Activated CD8-positive, alpha-beta memory T cell treated with anti-CD3 and anti-CD28 coated beads, Interleukin-2, amount 50 U/mL, for 1 hour (primary cell): ENCODE results near the gene PTPRR.

ENCODE experiments used
- DNase-seq: peaks from one replicate; pipeline ENCODE4 v3.0.0-alpha.2; 2020; ENCODE audit errors: extremely low read depth

PTPRR gene

DNA sequence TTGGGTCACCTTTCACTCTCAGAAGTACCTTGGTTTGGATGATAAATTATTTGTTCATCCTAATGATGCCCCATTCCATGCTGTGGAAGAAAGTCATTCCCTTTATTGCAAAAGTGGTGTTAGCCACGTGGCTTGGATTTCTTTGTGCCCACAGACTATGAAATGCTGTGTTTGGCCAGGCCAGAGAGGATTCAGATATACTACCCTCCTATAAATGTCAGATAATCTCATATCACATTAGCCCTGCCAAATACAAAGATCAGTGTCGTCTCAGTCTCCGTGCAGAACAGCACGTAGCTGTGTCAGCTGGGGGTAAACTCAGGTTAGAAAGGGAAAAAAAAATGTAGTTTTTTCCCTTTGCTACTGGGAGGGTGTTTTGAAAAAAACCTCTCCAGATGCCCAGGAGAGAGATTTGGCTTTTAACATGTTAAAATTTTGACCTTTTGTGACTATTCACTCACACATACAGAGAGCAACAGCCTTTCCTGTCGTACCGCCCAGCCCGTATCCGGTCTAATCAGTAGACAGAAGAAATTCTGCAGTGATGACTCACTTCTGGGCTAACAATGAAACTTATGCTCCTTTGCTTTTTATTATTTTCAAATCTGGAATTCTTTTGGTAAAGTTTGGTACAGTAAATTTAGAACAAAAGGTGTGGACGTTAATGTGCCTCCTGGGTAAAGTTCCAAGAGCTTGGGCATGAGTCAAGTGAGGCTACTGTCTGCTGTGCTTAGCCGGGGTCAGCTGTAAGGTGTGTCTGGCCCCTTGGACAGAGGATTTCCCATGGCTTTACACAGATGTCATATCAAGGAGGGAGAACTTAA is 274.8 kb downstream of the PTPRR start:
- DNase-seq = no peak

DNA sequence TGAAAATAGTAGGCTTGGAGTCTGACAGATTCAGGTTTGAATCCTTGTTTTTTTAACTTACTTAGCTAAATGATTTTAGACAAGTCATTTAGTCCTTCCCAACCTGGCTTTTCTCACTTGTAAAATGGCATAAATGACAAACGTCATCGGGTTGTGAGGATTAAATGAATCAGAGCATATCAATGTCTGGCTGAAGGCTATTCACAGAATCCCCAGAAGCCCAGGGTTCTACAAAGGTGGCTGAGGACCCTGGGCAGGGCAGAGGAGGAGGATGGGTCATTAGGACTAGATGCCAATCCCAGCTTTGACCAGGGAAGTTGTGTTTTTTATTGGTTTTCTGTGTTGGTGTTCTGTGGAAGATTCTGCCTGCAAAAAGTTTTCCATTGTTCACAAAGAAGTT is 275.7 kb downstream of the PTPRR start:
- DNase-seq = no peak

DNA sequence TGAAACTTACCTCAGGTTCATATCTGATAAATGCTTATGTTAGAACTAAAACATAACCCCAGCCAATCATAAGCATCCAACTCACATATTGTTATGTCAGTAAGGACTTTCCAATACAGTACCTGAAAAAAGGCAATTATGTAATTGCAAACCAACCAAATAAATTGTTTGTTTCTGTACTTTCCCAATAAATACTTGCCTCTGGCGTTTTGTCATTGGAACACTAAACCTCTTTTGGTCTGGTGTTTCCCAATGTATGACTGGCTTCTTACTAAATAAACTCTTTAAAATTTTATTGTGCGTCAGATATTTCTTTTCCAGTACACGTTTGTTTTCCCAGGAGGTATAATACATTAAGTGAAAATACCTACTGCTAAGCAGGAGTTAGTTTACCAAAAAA is 276.6 kb downstream of the PTPRR start:
- no peak for DNase-seq

DNA sequence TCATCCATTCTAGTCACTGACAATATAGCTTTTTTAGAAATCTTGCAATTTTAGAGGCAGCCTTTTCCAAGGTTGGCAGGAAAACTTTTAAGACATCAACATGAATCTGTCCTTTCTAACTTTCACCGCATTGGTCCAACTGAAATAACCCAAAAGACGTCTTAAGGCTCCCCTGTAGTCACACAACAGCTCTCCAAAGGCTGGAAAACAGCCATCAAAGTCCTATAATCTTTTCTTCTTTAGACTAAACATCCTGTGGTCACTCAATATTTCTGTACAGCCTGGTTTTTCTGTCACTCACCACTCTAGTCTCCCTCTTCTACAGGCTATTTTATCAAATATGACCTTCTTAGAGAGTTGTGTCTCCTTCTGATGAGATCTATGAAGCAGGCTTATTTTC is 278.8 kb downstream of the PTPRR start:
- no peak for DNase-seq

DNA sequence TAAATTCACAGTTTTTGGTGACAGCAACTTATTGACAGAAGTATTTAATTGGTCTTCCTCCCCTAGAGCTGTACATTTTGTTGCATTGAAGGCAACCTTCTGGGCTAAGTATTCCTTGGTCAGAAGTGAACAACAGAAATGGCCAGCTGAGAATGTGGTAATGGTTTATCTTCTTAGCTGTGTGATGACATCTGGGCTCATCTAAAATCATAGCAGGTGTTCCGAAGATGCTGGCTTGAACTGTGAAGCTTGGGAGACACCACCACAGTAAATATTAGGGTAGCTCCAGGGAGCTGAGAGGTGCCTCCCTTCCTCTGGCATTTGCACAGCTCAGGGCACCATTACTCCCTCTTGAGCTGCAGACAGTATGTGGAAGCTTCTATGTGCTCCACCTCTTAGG is 279.6 kb downstream of the PTPRR start:
- DNase-seq = no peak

DNA sequence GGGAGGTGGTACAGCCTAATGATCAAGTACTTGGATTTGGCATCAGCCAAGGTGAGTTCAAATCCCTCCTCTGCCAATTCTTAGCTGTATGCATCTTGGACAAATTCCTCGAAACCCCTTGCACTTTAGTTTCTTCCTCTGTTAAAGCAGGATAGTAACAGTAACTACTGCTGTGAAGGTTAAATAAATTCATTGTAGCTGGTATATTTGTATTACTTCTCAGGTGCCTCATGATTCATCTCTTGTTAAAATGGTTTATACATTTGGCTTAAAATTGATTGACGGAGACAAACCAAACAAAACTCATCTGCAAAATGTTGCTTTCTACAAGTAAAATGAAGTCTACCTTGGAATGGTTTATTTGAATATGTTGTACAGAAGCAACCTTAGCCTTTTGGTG is 281.0 kb downstream of the PTPRR start:
- DNase-seq = no peak

DNA sequence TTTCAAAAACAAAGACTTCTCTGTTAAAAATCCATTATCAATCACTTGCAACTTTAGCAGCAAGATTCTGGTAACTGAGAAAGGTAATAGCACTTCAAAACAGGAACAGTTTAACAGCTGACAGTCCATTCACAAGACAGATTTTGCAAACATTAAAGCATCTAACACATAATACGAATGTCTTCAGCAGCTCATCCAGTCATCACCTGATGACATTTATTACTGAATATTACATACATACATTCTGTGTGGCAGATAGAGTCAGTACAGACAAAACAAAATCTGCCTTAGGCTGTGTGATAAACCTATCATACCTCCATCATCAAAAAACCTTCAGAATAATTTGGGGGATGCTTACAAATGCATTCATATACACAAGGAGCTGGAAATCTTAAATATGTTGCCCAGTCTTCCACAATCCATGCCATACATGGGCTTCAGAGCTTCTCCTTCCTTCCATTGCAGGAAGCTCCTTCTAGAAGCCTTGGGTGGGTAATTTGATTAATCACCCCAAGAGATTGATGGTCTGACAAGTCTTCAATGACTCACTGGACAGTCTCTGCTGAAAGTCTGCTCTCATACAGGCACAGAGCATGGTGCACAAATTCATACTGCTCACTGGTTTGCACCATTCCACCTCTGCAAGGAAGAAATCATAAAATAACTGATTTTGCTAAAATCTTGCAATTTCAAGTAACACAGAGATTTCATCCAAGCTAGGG is 281.7 kb downstream of the PTPRR start:
- DNase-seq = no peak

DNA sequence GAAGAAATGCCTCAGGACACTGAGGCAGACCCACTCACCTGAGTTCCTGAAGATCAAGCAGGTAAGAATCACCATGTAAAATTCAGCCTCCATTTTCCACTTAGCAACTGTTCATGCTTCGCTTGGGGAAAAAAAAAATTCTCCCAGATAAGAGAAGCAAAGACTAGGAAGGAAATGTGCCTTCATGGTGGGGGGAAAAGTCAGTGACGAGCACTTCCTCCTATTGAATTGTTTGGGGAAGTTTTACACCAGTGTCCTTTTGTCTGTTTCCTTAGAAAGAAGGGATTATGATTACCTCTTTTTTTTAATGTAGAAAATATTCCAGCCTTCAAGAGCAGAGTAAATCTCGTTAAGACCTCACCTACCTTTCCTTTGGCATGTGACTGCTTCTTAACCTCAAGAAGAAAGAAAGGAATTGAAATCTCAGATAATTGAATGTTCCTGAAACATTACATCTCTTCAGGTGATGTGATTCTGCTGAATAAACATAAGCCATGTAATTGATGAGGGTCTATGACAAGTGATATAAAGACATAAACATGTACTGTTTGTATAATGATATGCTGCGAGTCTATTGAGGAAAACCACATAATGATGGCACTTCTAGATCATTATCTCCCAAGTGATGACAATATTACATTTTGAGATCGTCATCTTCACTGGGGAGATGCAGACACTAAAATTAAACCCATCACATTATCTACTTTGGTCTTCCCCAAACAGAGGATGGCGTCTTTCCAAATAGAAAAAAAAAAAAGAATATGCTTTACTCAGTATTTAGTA is 283.0 kb downstream of the PTPRR start, which contains the start of gene PTPRB:
PTPRB (minus strand) TSS at position 127 of the 783 bp plus-strand sequence; CDS start at position 93, 34 bp downstream.
- DNase-seq = no peak

DNA sequence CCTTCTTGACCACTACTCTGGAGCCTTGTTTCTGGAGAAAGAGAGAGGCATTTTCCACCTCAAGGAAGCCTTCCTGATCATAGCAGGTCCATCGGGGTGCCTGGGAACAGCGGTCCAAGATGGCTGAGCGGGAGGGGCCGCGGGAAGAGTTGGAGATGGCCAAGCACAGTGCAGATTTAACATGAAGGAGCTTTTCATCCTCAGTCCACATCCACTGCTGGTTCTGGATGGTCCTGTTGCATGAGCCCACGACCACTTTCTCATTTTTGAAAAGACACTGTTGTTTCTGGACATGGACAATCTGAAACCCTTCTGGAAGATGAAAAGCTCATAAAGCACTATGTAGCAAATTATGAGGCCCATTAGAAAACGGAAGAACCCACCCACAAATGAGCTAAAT is 284.8 kb downstream of the PTPRR start:
- no peak for DNase-seq

DNA sequence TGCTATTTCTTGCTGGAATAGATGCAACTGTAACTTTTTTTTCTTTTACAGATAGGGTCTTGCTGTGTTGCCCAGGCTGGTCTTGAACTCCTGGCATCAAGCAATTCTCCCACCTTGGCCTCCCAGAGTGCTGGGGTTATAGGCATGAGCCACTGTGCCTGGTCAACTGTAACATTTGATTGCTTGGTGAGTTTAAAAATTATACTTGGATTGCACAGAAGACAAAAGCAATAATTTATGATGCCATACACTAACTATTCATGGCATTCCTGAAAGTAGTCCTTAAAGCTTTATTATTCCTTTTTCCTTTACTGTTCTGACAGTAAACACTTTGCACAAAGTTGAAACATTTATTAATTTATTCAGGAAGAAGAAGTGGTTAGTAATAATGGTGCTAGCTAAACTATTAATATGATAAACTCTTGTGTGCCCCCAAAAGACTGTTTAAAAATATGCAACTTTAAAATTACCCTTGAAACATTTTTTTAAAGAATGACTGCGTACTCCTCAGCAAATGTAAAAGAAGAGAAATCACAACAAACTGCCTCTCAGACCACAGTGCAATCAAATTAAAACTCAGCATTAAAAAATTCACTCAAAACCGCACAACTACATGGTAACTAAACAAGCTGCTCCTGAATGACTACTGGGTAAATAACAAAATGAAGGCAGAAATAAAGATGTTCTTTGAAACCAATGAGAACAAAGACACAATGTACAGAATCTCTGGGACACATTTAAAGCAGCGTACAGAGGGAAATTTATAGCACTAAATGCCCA is 291.6 kb downstream of the PTPRR start:
- DNase-seq = no peak

DNA sequence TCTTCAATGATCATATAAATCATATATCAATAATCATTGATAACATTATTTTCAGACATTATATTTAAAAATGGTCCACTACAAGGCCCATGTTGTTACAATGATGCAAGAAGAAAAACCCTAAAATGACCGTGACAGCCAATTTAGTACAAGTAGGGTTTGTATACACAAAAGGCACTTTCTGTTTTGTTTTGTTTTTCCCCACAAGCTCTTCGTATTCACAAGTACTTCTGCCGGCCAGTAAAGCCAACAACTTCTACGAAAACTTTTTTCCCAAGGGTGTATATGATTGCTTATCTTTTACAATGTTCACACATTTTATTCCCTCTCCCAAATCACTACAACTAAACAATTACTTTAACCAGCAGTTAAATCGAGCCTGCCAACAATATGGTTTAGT is 292.9 kb downstream of the PTPRR start:
- DNase-seq = no peak

DNA sequence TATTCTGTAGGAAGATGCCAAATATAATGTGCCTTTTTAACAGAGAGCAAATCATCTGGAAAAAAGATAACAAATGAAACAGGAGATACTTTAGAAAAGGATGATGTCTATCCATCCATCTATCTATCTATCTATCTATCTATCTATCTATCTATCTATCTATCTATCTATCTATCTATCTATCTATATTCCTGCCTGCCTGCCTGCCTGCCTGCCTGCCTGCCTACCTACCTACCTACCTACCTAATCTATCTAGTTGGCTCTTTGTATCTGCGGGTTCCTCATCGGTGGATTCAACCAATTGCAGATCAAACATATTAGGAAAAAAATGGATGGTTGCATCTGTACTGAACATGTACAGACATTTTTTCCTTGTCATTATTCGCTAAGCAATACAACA is 294.4 kb downstream of the PTPRR start:
- no peak for DNase-seq

DNA sequence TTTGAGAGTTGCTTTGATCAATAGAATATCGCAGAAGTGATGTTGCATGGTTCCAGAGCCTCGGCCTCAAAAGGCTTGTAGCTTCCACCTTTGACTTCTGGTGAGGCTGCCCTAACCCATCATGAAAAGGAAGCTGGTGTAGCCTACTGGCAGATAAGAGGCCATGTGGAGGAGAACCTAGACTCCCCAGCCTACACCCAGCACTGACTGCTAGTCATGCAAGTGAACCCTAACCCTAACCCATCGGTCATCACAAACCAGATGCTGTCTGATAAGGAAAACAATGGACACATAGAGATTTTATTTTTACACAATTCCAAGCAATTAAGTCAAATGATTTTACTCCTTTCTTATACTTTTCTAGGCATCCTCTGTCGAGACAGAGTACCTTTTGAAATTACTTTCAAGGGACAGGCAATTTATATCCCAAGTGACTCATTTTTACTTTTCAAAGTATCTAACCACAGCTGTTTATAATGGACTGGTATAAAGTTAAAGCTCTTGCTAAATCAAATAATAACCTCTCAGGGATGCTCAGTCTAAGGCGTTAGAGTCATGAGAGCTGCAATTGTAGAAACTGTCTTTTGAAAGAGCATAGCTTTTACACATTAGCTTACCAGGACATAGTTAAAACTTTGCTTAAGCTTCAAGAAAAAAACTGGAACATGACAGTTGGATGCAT is 300.9 kb downstream of the PTPRR start:
- no peak for DNase-seq

DNA sequence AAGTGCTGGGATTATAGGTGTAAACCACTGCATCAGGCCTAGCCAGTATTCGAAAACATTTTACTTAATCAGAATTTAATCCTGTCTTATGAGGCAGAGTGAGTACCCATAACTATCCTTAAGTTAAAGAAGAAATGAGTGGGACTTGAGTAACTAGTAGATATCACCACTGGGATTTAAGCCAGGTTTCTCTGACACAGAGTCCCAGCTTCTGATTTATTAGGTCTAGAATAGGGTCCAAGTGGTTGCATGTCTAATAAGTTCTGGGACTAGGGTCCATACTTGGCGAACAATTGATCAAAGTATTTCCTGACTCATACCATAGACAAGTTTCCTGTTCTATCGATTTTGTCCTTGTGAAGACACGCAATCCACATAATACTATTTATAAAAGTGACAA is 302.2 kb downstream of the PTPRR start:
- no peak for DNase-seq

DNA sequence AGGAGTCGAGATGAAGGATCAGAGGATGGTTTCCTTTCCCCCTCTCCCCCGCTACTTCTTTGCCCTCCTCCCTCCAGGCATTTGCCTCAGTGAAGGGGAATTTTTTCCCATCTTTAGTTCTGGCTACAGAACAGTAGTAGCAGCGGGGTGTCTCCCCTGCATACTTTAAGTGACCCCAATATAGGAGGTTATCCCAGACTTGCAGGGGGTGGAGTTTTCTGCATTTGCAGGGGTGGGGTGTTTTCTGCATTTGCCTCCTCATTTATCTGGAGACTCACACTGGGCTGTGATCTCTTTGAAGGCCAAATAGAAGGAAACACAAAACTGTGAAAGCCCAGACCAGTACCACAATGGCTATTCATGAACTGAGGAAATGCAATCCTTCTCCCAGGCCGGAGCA is 303.1 kb downstream of the PTPRR start:
- DNase-seq = no peak

DNA sequence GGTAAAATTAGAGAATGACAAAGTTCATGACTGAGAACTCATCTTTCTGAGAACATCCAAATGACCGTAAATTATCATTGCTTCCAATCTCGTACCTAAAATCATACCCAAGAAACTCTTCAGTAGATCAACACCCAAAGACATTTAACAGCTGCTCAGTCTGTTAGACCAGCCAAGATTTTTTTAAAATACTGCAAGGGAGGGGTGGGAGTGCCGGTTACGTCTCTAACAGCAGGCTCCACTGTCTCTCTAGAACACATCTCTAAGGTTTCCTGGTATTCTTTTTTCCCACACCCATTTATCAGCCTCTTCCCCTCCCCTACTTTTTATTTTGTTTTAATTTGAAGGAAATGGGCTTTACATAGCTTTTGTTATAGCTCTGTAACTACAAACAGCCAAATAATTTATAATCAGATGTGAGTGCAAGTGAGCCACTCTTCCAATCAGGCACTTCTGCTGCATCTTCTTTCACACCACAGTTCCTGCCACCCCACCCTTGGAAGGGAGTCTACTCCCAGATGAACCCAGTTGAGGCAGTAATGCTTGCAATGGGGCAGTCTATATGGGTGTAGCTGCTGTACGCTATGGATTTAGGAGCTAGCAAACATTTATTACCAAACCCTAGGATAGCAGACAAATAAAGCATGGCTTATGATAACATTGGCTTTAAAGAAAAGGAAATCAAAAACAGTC is 305.2 kb downstream of the PTPRR start:
- no peak for DNase-seq

DNA sequence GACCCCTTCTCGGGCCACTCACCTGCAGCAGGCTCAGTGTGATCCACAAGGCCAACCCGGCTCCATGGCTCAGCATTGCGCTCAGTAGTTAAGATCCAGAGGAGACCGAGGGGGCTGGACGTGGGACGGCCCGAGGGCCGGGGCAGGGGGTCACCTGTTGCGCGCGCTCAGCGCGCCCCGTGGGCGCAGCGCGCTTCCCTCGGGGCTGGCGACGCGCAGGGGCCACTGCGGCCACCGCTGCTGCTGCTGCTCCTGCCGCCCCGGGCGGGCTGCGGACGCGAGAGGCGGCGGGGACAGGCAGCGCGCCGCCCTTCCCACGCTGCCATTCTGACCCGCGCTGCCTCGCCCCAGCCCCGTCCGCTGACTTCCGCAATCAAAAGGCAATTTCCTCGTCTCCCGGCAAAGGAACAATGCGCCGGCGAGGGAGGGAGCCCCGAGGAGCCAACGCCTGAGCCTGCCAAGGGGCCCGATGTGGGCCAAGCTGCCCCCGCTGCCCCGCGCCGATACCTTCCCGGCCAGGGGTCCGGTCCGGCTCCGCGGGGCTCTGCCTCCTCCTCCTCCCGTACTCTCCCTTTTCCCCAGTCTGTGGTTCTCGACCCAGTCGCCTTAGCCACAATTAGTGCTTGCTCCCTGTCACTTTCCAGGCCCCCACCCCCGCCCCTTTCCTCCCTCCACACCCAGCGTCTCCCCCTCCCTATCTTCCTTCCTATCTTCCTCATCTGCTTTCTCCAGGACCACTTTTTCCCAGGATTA is 310.6 kb downstream of the PTPRR start:
- no peak for DNase-seq

DNA sequence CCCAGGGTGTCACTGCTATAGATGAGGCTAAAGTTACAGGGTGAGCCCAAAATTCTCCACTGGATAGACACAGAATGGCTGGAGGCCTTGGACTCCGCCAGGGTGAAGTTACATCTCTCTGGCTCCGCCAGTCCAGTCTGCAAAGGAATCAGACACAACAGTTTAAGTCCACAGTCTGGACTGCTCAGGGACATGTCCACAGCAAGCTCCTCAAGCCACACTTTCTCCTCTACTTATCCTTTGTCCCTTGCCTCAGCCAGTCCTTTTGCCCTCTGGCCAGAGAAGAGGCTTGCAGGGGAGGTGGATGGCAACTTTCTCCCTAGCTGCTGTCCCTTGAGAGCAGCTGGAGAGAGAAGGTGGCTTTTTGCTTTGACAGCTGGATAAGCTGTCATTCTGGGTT is 311.3 kb downstream of the PTPRR start:
- no peak for DNase-seq

DNA sequence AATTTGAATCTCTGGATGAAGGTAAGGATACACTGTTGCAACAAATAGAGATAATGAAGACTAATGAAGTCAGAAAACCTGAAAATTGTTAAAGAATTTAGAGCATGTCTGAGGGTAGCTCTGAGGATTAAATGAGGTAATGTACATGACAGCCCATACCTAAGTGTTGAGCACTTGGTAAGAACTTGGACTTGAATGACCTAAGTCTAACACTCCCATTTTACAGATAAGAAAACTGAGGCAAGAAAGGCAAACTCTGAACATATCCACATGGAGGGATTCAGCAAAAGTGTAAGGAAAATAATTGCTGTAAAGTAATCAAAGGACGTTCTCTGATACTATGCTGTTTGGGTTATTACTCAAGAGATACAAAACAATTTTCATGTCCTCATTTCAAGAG is 312.4 kb downstream of the PTPRR start:
- no peak for DNase-seq

DNA sequence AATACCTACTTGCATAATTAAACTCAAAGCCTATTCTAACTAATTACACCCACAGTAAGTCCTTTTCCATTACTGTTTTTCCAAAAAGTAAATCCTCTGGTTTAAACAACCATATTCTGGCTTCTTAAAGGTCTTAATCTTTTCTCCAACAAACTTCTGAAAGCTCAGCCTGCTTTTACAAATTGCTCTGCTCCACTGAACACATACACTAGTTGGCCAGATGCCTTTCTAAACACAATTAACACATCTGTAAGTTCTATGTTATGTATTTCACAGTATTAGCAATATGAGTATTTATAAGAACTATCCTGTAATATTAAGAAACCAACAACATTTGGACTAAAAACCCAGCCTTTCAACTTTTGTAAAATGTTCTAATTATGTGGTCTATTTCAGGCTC is 313.4 kb downstream of the PTPRR start:
- no peak for DNase-seq
